ENCODE measurements around the gene C1orf94. TPM values are rescaled to one million over a fixed set of nuclear protein-coding genes. Genes with fewer than 3 reads are reported as not detected.
"Not testable (repeated sequence)": the region's sequence is repeated elsewhere in the genome, so short reads cannot be mapped to it uniquely, and the experiment has no call there.

C1orf94 gene
- total and polyA plus RNA-seq, 8 donors, result not detected

DNA sequence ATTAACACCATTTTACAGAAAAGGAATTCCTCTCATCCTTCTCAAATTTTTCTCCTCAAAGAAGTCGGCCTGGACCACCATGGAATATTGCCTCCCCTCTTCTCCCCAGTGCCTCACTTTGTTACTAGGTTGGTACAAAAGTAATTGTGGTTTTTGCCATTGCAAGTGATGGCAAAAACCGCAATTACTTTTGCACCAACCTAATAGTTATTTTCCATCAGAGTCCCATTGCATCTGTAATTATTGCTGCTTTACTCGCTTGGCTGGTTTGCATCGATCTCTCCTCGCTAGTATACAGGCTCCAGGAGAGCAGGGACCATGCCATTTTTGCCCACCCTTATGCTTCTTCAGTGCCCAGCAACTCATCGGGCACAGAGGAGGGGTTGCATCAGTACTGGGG, 963 bp upstream of the C1orf94 start:
- H3K27me3 ChIP-seq, result peaks cover 12 to 93% (median 53%) of the 10 kb centered on the region in 3 donors
- no peak for DNase-seq
- intact Hi-C loops (cut with DNase I; ENCODE audit: low total_unique reads), result no loop called here
- no peaks in the 10 kb centered on the region for H3K36me3 ChIP-seq
- TF ChIP-seq POLR2AphosphoS5 (IDR thresholded peaks at IDR 0.05) (no peak), POLR2A (IDR thresholded peaks at IDR 0.05) (no peak), EP300 (IDR thresholded peaks at IDR 0.05) (no peak)
- TF ChIP-seq, protein P1, sequence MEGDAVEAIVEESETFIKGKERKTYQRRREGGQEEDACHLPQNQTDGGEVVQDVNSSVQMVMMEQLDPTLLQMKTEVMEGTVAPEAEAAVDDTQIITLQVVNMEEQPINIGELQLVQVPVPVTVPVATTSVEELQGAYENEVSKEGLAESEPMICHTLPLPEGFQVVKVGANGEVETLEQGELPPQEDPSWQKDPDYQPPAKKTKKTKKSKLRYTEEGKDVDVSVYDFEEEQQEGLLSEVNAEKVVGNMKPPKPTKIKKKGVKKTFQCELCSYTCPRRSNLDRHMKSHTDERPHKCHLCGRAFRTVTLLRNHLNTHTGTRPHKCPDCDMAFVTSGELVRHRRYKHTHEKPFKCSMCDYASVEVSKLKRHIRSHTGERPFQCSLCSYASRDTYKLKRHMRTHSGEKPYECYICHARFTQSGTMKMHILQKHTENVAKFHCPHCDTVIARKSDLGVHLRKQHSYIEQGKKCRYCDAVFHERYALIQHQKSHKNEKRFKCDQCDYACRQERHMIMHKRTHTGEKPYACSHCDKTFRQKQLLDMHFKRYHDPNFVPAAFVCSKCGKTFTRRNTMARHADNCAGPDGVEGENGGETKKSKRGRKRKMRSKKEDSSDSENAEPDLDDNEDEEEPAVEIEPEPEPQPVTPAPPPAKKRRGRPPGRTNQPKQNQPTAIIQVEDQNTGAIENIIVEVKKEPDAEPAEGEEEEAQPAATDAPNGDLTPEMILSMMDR (IDR thresholded peaks at IDR 0.05), result no peak
- peaks cover 0 to 10% (median 3%) of the 10 kb centered on the region in 4 donors for H3K4me1 ChIP-seq
- WGBS, 5 donors, result 76 to 87% (median 85%) methylated on average over 6 of the region's 6 CpGs
- H3K4me3 ChIP-seq, result no peak overlapping the region
- no peaks in the 10 kb centered on the region for H3K9me3 ChIP-seq
- H3K27ac ChIP-seq, result no peak overlapping the region

DNA sequence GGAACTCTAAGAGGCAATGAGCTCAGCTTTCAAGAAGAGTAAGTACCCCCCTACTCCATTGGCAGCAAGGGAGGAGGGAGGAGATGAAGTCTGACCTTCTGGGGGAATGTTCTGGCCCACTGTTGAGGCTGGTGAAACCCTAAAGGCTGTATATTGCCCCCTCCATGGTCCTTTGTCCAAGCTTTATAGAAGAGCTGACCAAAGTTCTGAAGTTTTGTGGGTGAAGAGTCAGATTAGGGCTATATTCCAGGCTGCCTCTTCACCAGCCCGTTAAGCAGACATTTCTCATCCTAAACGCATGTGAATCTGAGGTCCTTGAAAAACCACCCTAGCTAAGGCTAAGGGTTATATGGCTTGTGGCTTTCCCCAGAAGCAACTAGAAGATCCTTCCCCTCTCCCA, 1.4 kb downstream of the C1orf94 start:
- Histone ChIP-seq H3K4me3 (no peak overlapping the region), H3K36me3 (no peaks in the 10 kb centered on the region), H3K4me1 (peaks cover 0 to 10% (median 3%) of the 10 kb centered on the region in 4 donors), H3K27ac (no peak overlapping the region), H3K9me3 (no peaks in the 10 kb centered on the region), H3K27me3 (peaks cover 12 to 84% (median 53%) of the 10 kb centered on the region in 3 donors)
- WGBS, 5 donors, result 51 to 71% (median 66%) methylated on average over 2 of the region's 2 CpGs
- TF ChIP-seq EP300 (IDR thresholded peaks at IDR 0.05) (no peak), POLR2AphosphoS5 (IDR thresholded peaks at IDR 0.05) (no peak), POLR2A (IDR thresholded peaks at IDR 0.05) (no peak)
- TF ChIP-seq, protein P1 (IDR thresholded peaks at IDR 0.05), result no peak
- intact Hi-C loops (cut with DNase I; ENCODE audit: low total_unique reads), result no loop called here
- no peak for DNase-seq

GRCh38 chr1:34183381-34183780, 6.7 kb downstream of the C1orf94 start:
- H3K4me1 ChIP-seq; H3K27ac ChIP-seq; intact Hi-C loops (cut with DNase I; ENCODE audit: low total_unique reads); H3K36me3 ChIP-seq; DNase-seq; H3K4me3 ChIP-seq; H3K9me3 ChIP-seq: not testable (repeated sequence)
- H3K27me3 ChIP-seq, result peaks cover 0 to 74% (median 17%) of the 10 kb centered on the region in 3 donors
- WGBS, 5 donors, result 74 to 85% (median 80%) methylated on average over 4 of the region's 4 CpGs

- Histone ChIP-seq H3K36me3 (no peaks in the 10 kb centered on the region), H3K27ac (no peak overlapping the region), H3K4me1 (no peaks in the 10 kb centered on the region), H3K9me3 (peaks cover 0 to 18% (median 15%) of the 10 kb centered on the region in 4 donors), H3K27me3 (peaks cover 0 to 63% (median 6%) of the 10 kb centered on the region in 3 donors), H3K4me3 (no peak overlapping the region)
- TF ChIP-seq POLR2AphosphoS5 (IDR thresholded peaks at IDR 0.05), result no peak
- no peak for TF ChIP-seq EP300 (IDR thresholded peaks at IDR 0.05)
- TF ChIP-seq POLR2A (IDR thresholded peaks at IDR 0.05), result no peak
- TF ChIP-seq, protein P1 (IDR thresholded peaks at IDR 0.05), result no peak
- intact Hi-C loops (cut with DNase I; ENCODE audit: low total_unique reads), result no loop called here
- no peak for DNase-seq
- 74 to 83% (median 79%) methylated on average over 12 of the region's 12 CpGs for WGBS, 5 donors
Observed at GRCh38 chr1:34186741-34187494, 10.2 kb downstream of the C1orf94 start.

- Histone ChIP-seq H3K9me3 (peaks cover 0 to 18% (median 15%) of the 10 kb centered on the region in 4 donors), H3K27ac (no peak overlapping the region), H3K36me3 (no peaks in the 10 kb centered on the region), H3K4me3 (no peak overlapping the region), H3K4me1 (no peaks in the 10 kb centered on the region), H3K27me3 (peaks cover 0 to 55% (median 6%) of the 10 kb centered on the region in 3 donors)
- TF ChIP-seq, protein P1 (IDR thresholded peaks at IDR 0.05), result no peak
- TF ChIP-seq EP300 (IDR thresholded peaks at IDR 0.05) (no peak), POLR2AphosphoS5 (IDR thresholded peaks at IDR 0.05) (no peak), POLR2A (IDR thresholded peaks at IDR 0.05) (no peak)
- 13 to 22% (median 16%) methylated on average over 8 of the region's 8 CpGs for WGBS, 5 donors
- intact Hi-C loops (cut with DNase I; ENCODE audit: low total_unique reads), result no loop called here
- DNase-seq, result peak in 1 of 2 donors; percentile 3
Observed at GRCh38 chr1:34188418-34188817, 11.7 kb downstream of the C1orf94 start.

Data from stomach (tissue), 9 donors.